Chondrocyte (in vitro differentiated cells): ENCODE data around the gene PCDHA5. TPM values are rescaled to one million over a fixed set of nuclear protein-coding genes. Genes with fewer than 3 reads are reported as not detected.
"Not testable (repeated sequence)": the region's sequence is repeated elsewhere in the genome, so short reads cannot be mapped to it uniquely, and the experiment has no call there.

Experiments used
- DNase-seq: peaks from one replicate; pipeline ENCODE4 v3.0.0; 2021; ENCODE audit warnings: mixed read lengths, low spot score
- H3K27ac Mint-ChIP-seq: one replicate; pipeline ENCODE4 v1.8.0; 2021; ENCODE audit warnings: mild to moderate bottlenecking, moderate library complexity, mixed read lengths; ENCODE audit not compliant: unreplicated experiment
- H3K27me3 Mint-ChIP-seq: 2 replicates; pipeline ENCODE4 v1.8.0; 2021; ENCODE audit warnings: low read depth, mixed read lengths
- H3K36me3 Mint-ChIP-seq: 2 replicates; pipeline ENCODE4 v1.8.0; 2021; ENCODE audit warnings: low read depth, mixed read lengths
- H3K4me1 Mint-ChIP-seq: 2 replicates; pipeline ENCODE4 v1.8.0; 2021; ENCODE audit warnings: low read depth, mild to moderate bottlenecking, mixed read lengths
- H3K4me3 Mint-ChIP-seq: one replicate; pipeline ENCODE4 v1.8.0; 2021; ENCODE audit warnings: mild to moderate bottlenecking, moderate library complexity, mixed read lengths; ENCODE audit not compliant: unreplicated experiment
- H3K9me3 Mint-ChIP-seq: 2 replicates; pipeline ENCODE4 v1.8.0; 2021; ENCODE audit warnings: low read depth, mixed read lengths
- CTCF ChIP-seq: fragments of 200-600 bp; sonication (generic); IDR thresholded peaks from 2 replicates; pipeline ENCODE4 v1.5.0; 2021; ENCODE audit warnings: antibody characterized with exemption, mild to moderate bottlenecking, moderate library complexity
- total RNA-seq: library from RNA; stranded (reverse); gene quantifications from 3 replicates; pipeline ENCODE4 v1.2.1, GENCODE V29; 2021

Gene PCDHA5
- total RNA-seq, 1 donor from 2014 or later = 0.32 TPM

GRCh38 chr5:140833993-140834392 is 12.6 kb downstream of the PCDHA5 start, which contains the start of gene PCDHA7:
TSS of gene PCDHA7 (plus strand) at chr5:140834269. CDS start at chr5:140834384, 115 bp downstream.
- peaks cover 10% of the 10 kb centered on the region for H3K4me1 Mint-ChIP-seq
- H3K36me3 Mint-ChIP-seq = peaks cover 17% of the 10 kb centered on the region
- no peak for DNase-seq
- no peaks in the 10 kb centered on the region for H3K27me3 Mint-ChIP-seq
- TF ChIP-seq CTCF = no peak
- H3K27ac Mint-ChIP-seq = no peak within 1 kb of the TSS
- peak within 1 kb of the TSS; percentile 19 for H3K4me3 Mint-ChIP-seq
- peaks cover 17% of the 10 kb centered on the region for H3K9me3 Mint-ChIP-seq

GRCh38 chr5:140834439-140835008 is 13.1 kb downstream of the PCDHA5 start:
- peak overlapping the region; percentile 19 for H3K4me3 Mint-ChIP-seq

GRCh38 chr5:140835622-140836510 is 14.5 kb downstream of the PCDHA5 start:
- peaks cover 18% of the 10 kb centered on the region for H3K9me3 Mint-ChIP-seq
- H3K36me3 Mint-ChIP-seq = peaks cover 16% of the 10 kb centered on the region
- TF ChIP-seq CTCF = no peak
- H3K4me3 Mint-ChIP-seq = no peak overlapping the region
- H3K27me3 Mint-ChIP-seq = no peaks in the 10 kb centered on the region
- H3K27ac Mint-ChIP-seq = no peak overlapping the region
- H3K4me1 Mint-ChIP-seq = peaks cover 6% of the 10 kb centered on the region
- peak; percentile 92 for DNase-seq

More at GRCh38 chr5:140834439-140835008, 13.1 kb downstream of the PCDHA5 start:
- peaks cover 10% of the 10 kb centered on the region for H3K4me1 Mint-ChIP-seq
- DNase-seq, H3K27ac Mint-ChIP-seq, H3K27me3 Mint-ChIP-seq: not testable (repeated sequence)
- peaks cover 17% of the 10 kb centered on the region for H3K9me3 Mint-ChIP-seq
- H3K36me3 Mint-ChIP-seq = peaks cover 17% of the 10 kb centered on the region

GRCh38 chr5:140840978-140841962 is 19.9 kb downstream of the PCDHA5 start, which contains the start of gene PCDHA8:
TSS of gene PCDHA8 (plus strand) at chr5:140841187. CDS start at chr5:140841322, 135 bp downstream.
- Mint-ChIP-seq H3K27ac (no peak within 1 kb of the TSS), H3K9me3 (peaks cover 10% of the 10 kb centered on the region), H3K27me3 (no peaks in the 10 kb centered on the region), H3K4me1 (no peaks in the 10 kb centered on the region), H3K4me3 (no peak within 1 kb of the TSS), H3K36me3 (peaks cover 9% of the 10 kb centered on the region)
- TF ChIP-seq CTCF = peak; percentile 15
- no peak for DNase-seq

- no peak for DNase-seq
- H3K4me3 Mint-ChIP-seq = no peak overlapping the region
- no peak overlapping the region for H3K27ac Mint-ChIP-seq
- peaks cover 11% of the 10 kb centered on the region for H3K36me3 Mint-ChIP-seq
- peaks cover 17% of the 10 kb centered on the region for H3K9me3 Mint-ChIP-seq
- H3K4me1 Mint-ChIP-seq = no peaks in the 10 kb centered on the region
- no peak for TF ChIP-seq CTCF
- no peaks in the 10 kb centered on the region for H3K27me3 Mint-ChIP-seq
Observed at GRCh38 chr5:140842798-140843733, 21.7 kb downstream of the PCDHA5 start.

- H3K9me3 Mint-ChIP-seq, H3K27me3 Mint-ChIP-seq, H3K4me1 Mint-ChIP-seq, H3K27ac Mint-ChIP-seq, DNase-seq, H3K36me3 Mint-ChIP-seq: not testable (repeated sequence)
- H3K4me3 Mint-ChIP-seq = peak within 1 kb of the TSS; percentile 52
Observed at GRCh38 chr5:140848139-140849102, 27.0 kb downstream of the PCDHA5 start, which contains the start of gene PCDHA9. TSS of gene PCDHA9 (plus strand) at chr5:140848382. CDS start at chr5:140848496, 114 bp downstream.
